ENCODE results near the gene CD99L2.

CD99L2 gene

DNA sequence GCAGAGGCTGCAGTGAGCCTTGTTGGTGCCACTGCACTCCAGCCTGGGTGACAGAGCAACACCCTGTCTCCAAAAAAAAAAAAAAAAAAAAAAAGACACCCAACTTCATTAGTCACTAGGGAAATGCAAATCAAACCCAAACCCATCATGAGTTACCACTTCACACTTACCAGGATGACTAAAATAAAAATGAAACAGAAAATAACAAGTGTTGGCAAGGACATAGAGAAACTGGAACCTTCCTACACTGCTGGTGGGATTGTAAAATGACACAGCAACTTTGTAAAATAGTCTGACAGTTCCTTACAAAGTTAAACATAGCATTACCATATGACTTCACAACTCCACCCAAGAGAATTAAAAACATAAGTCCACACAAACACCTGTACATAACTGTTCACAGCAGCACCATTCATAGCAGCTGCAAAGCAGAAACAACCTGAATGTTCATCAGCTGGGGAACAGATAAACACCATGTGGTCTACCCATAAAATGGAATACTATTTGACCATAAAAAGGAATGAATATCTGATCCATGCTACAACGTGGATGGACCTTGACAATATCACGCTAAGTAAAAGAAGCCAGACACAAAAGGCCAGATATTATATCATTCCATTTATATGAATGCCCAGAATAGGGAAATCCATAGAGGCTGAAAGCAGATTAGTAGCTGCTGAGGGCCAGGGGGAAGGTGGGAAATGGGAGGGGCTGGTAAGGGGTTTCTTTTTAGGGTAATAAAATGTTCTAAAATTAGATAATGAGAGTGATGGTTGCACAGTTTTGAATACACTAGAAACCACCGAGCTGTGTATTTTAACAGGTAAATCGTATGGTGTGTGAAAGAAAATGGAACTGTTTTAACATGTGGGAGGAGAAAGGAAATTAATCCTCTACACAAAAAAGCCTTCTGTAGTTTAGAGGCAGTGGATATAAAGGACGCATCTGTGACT lies 18.3 kb downstream of the CD99L2 start:
- TF ChIP-seq POLR2AphosphoS5 (IDR thresholded peaks at IDR 0.05; ENCODE audit: low read depth, low read length) (no peak), FOXP2 (optimal IDR thresholded peaks at IDR 0.05; ENCODE audit: borderline replicate concordance, extremely low read depth, extremely low read length, insufficient read depth) (no peak)

DNA sequence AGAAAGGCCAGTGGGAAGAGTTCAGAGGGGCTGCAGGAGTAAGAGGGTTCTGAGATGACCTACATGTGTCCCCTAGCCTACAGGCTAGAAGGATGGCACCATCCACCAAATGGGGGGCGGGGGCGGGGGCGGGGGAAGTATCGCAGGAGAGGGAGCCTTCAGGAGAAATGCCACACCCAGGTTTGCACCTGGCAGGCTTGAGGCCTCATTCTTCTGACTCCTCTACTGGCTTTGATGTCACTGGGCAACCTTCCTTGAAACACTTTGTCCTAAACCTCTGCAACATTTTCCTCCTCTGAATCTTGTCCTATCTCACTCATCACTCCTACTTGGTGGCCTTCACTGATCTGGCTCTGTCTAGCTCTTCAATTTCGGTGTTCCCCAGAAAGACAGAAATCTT lies 24.0 kb downstream of the CD99L2 start:
- TF ChIP-seq FOXP2 (optimal IDR thresholded peaks at IDR 0.05; ENCODE audit: borderline replicate concordance, extremely low read depth, extremely low read length, insufficient read depth) (no peak), POLR2AphosphoS5 (IDR thresholded peaks at IDR 0.05; ENCODE audit: low read depth, low read length) (no peak), SIN3A (IDR thresholded peaks at IDR 0.05; ENCODE audit: borderline replicate concordance, insufficient read depth, low read length) (no peak), TAF1 (IDR thresholded peaks at IDR 0.05; ENCODE audit: borderline replicate concordance, insufficient read depth, low read length) (no peak)
- TF ChIP-seq, protein P1, sequence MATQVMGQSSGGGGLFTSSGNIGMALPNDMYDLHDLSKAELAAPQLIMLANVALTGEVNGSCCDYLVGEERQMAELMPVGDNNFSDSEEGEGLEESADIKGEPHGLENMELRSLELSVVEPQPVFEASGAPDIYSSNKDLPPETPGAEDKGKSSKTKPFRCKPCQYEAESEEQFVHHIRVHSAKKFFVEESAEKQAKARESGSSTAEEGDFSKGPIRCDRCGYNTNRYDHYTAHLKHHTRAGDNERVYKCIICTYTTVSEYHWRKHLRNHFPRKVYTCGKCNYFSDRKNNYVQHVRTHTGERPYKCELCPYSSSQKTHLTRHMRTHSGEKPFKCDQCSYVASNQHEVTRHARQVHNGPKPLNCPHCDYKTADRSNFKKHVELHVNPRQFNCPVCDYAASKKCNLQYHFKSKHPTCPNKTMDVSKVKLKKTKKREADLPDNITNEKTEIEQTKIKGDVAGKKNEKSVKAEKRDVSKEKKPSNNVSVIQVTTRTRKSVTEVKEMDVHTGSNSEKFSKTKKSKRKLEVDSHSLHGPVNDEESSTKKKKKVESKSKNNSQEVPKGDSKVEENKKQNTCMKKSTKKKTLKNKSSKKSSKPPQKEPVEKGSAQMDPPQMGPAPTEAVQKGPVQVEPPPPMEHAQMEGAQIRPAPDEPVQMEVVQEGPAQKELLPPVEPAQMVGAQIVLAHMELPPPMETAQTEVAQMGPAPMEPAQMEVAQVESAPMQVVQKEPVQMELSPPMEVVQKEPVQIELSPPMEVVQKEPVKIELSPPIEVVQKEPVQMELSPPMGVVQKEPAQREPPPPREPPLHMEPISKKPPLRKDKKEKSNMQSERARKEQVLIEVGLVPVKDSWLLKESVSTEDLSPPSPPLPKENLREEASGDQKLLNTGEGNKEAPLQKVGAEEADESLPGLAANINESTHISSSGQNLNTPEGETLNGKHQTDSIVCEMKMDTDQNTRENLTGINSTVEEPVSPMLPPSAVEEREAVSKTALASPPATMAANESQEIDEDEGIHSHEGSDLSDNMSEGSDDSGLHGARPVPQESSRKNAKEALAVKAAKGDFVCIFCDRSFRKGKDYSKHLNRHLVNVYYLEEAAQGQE (IDR thresholded peaks at IDR 0.05; ENCODE audit: insufficient read depth in 1 of 2, low read depth in 2 of 2, low read length in 2 of 2), result no peak

DNA sequence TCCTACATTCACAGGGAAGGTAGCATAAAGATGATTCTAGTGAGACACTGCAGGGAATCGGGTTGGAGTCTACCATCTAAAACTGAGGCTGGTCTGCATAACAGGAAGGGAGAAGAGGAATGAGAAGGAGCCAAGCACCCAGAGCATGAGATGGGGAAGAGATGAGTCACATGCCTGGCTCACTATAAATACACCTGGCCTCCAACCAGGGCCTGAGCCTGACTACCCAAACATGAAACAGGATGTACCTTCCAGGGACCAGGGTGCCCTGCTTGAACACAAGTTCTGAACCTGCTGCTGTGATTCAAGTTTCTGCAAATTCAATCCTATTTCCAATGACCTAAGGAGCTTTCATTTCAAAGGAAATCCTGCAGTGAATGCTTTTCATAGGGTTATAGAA lies 24.9 kb downstream of the CD99L2 start:
- TF ChIP-seq SIN3A (IDR thresholded peaks at IDR 0.05; ENCODE audit: borderline replicate concordance, insufficient read depth, low read length) (no peak), TAF1 (IDR thresholded peaks at IDR 0.05; ENCODE audit: borderline replicate concordance, insufficient read depth, low read length) (no peak), FOXP2 (optimal IDR thresholded peaks at IDR 0.05; ENCODE audit: borderline replicate concordance, extremely low read depth, extremely low read length, insufficient read depth) (no peak), POLR2AphosphoS5 (IDR thresholded peaks at IDR 0.05; ENCODE audit: low read depth, low read length) (no peak)
- TF ChIP-seq, protein P1 (IDR thresholded peaks at IDR 0.05; ENCODE audit: insufficient read depth in 1 of 2, low read depth in 2 of 2, low read length in 2 of 2), result no peak

DNA sequence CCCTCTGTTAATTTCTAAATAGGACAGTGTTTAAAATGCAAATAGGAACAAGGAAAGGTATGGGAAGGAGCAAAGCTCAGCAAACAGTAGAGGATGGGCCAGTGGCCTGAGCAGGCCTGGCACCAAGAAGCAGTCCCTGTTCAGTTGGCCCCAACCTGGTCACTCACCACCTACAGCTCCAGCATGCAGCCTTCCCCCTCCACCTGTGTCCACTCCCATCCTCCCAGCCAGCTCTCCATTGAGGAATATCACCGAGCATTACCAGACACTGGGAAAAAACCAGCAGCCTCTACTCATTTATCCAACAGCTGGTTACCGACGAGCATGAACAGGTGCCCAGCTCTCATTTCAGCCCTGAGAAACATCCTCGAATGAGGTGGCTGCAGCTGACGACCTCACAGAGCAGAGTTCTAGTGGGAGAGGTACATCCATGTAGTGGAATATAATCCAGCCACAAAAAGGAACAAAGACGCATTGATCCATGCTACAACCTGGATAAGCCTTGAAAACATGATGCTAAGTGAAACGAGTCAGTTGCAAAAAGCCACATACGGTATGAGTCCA lies 25.6 kb downstream of the CD99L2 start:
- TF ChIP-seq TAF1 (IDR thresholded peaks at IDR 0.05; ENCODE audit: borderline replicate concordance, insufficient read depth, low read length) (no peak), POLR2AphosphoS5 (IDR thresholded peaks at IDR 0.05; ENCODE audit: low read depth, low read length) (no peak), FOXP2 (optimal IDR thresholded peaks at IDR 0.05; ENCODE audit: borderline replicate concordance, extremely low read depth, extremely low read length, insufficient read depth) (no peak)

DNA sequence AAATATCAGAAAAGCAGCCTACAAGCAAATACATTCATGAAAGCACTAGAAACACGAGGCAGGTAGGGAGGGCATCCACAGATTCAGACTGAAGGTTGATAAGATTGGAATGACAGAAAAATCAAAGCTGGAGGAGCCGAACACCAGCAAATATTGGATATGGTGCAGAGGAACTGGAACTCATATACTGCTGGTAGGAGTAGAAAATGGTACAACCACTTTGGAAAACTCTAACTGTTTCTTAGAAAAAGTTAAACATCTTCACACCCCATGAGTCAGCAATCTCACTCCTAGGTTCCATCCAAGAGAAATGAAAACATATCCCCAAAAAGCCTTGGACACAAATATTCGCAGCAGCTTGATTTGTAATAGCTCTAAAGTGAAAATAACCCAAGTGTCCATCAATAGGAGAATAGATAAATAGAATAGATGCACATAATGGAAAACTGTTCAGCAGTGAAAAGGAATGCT lies 27.1 kb downstream of the CD99L2 start:
- TF ChIP-seq POLR2AphosphoS5 (IDR thresholded peaks at IDR 0.05; ENCODE audit: low read depth, low read length), result no peak
- TF ChIP-seq, protein P1 (IDR thresholded peaks at IDR 0.05; ENCODE audit: insufficient read depth in 1 of 2, low read depth in 2 of 2, low read length in 2 of 2), result no peak
- TF ChIP-seq SIN3A (IDR thresholded peaks at IDR 0.05; ENCODE audit: borderline replicate concordance, insufficient read depth, low read length), result no peak
- no peak for TF ChIP-seq FOXP2 (optimal IDR thresholded peaks at IDR 0.05; ENCODE audit: borderline replicate concordance, extremely low read depth, extremely low read length, insufficient read depth)
- no peak for TF ChIP-seq TAF1 (IDR thresholded peaks at IDR 0.05; ENCODE audit: borderline replicate concordance, insufficient read depth, low read length)
